ENCODE data around the gene ANTXR1. TPM values are rescaled to one million over a fixed set of nuclear protein-coding genes. Genes with fewer than 3 reads are reported as not detected.

Gene ANTXR1
- total and polyA plus RNA-seq, 2 donors (not counting 1 experiment from before 2014, with no cell fraction given), result 44.6 to 101 TPM

- Histone ChIP-seq H3K27ac (ENCODE audit: insufficient read depth, low read length) (no peak overlapping the region), H3K79me2 (ENCODE audit: control insufficient read depth, insufficient read depth, low read length) (peaks cover 41% of the 10 kb centered on the region), H3K9ac (ENCODE audit: insufficient read depth, low read length) (no peak overlapping the region), H3K4me1 (ENCODE audit: control insufficient read depth, extremely low read depth, insufficient read depth, low read length) (peaks cover 6% of the 10 kb centered on the region), H3K4me3 (replicated peaks in 1 of 4; ENCODE audit: control extremely low read depth in 1 of 4, insufficient read depth in 1 of 4, low read depth in 3 of 4, low read length in 4 of 4) (no peak overlapping the region), H2AFZ (ENCODE audit: low read length) (no peak overlapping the region), H3K4me2 (ENCODE audit: extremely low read depth, insufficient read depth, low read length) (no peak overlapping the region), H3K27me3 (ENCODE audit: control insufficient read depth, insufficient read depth, low read length) (no peaks in the 10 kb centered on the region), H3K9me3 (ENCODE audit: control insufficient read depth, insufficient read depth, low read depth, low read length) (no peaks in the 10 kb centered on the region), H4K20me1 (ENCODE audit: control insufficient read depth, extremely low read depth, insufficient read depth, low read length) (no peaks in the 10 kb centered on the region), H3K36me3 (ENCODE audit: control insufficient read depth, insufficient read depth, low read length) (no peaks in the 10 kb centered on the region)
- TF ChIP-seq EZH2 (IDR thresholded peaks at IDR 0.05; ENCODE audit: low read length, missing control alignments) (no peak), CTCF (conservative IDR thresholded peaks at IDR 0.05 in 1 of 2, IDR thresholded peaks at IDR 0.05 in 1 of 2; ENCODE audit: low read depth in 1 of 2, low read length in 2 of 2) (no peak)
- DNase-seq (ENCODE audit: low read depth in 2 of 2), result no peak
These were observed 9.6 kb downstream of the ANTXR1 start for GRCh38 chr2:69022548-69022947.

- H3K9me3 ChIP-seq (ENCODE audit: control insufficient read depth, insufficient read depth, low read depth, low read length), result no peaks in the 10 kb centered on the region
- peaks cover 2% of the 10 kb centered on the region for H3K4me1 ChIP-seq (ENCODE audit: control insufficient read depth, extremely low read depth, insufficient read depth, low read length)
- H3K4me3 ChIP-seq (replicated peaks in 1 of 4; ENCODE audit: control extremely low read depth in 1 of 4, insufficient read depth in 1 of 4, low read depth in 3 of 4, low read length in 4 of 4), result no peak overlapping the region
- no peak for DNase-seq (ENCODE audit: low read depth in 2 of 2)
- H3K9ac ChIP-seq (ENCODE audit: insufficient read depth, low read length), result no peak overlapping the region
- H3K4me2 ChIP-seq (ENCODE audit: extremely low read depth, insufficient read depth, low read length), result no peak overlapping the region
- TF ChIP-seq CTCF (conservative IDR thresholded peaks at IDR 0.05 in 1 of 2, IDR thresholded peaks at IDR 0.05 in 1 of 2; ENCODE audit: low read depth in 1 of 2, low read length in 2 of 2) (no peak), EZH2 (IDR thresholded peaks at IDR 0.05; ENCODE audit: low read length, missing control alignments) (no peak)
- H3K36me3 ChIP-seq (ENCODE audit: control insufficient read depth, insufficient read depth, low read length), result no peaks in the 10 kb centered on the region
- H3K27ac ChIP-seq (ENCODE audit: insufficient read depth, low read length), result no peak overlapping the region
- H3K27me3 ChIP-seq (ENCODE audit: control insufficient read depth, insufficient read depth, low read length), result no peaks in the 10 kb centered on the region
- H4K20me1 ChIP-seq (ENCODE audit: control insufficient read depth, extremely low read depth, insufficient read depth, low read length), result no peaks in the 10 kb centered on the region
- H3K79me2 ChIP-seq (ENCODE audit: control insufficient read depth, insufficient read depth, low read length), result peaks cover 35% of the 10 kb centered on the region
- no peak overlapping the region for H2AFZ ChIP-seq (ENCODE audit: low read length)
These were observed 10.3 kb downstream of the ANTXR1 start for GRCh38 chr2:69023236-69023635.

- H3K27ac ChIP-seq (ENCODE audit: insufficient read depth, low read length), result no peak overlapping the region
- no peak overlapping the region for H2AFZ ChIP-seq (ENCODE audit: low read length)
- H3K4me2 ChIP-seq (ENCODE audit: extremely low read depth, insufficient read depth, low read length), result no peak overlapping the region
- no peaks in the 10 kb centered on the region for H3K36me3 ChIP-seq (ENCODE audit: control insufficient read depth, insufficient read depth, low read length)
- H3K79me2 ChIP-seq (ENCODE audit: control insufficient read depth, insufficient read depth, low read length), result peaks cover 22% of the 10 kb centered on the region
- TF ChIP-seq EZH2 (IDR thresholded peaks at IDR 0.05; ENCODE audit: low read length, missing control alignments) (no peak), CTCF (conservative IDR thresholded peaks at IDR 0.05 in 1 of 2, IDR thresholded peaks at IDR 0.05 in 1 of 2; ENCODE audit: low read depth in 1 of 2, low read length in 2 of 2) (peak; percentile 51 to 61)
- DNase-seq (ENCODE audit: low read depth in 2 of 2), result peak in 1 of 2 donors; percentile 62
- H4K20me1 ChIP-seq (ENCODE audit: control insufficient read depth, extremely low read depth, insufficient read depth, low read length), result peaks cover 2% of the 10 kb centered on the region
- H3K27me3 ChIP-seq (ENCODE audit: control insufficient read depth, insufficient read depth, low read length), result no peaks in the 10 kb centered on the region
- no peak overlapping the region for H3K9ac ChIP-seq (ENCODE audit: insufficient read depth, low read length)
- H3K4me3 ChIP-seq (replicated peaks in 1 of 4; ENCODE audit: control extremely low read depth in 1 of 4, insufficient read depth in 1 of 4, low read depth in 3 of 4, low read length in 4 of 4), result no peak overlapping the region
- H3K4me1 ChIP-seq (ENCODE audit: control insufficient read depth, extremely low read depth, insufficient read depth, low read length), result no peaks in the 10 kb centered on the region
- no peaks in the 10 kb centered on the region for H3K9me3 ChIP-seq (ENCODE audit: control insufficient read depth, insufficient read depth, low read depth, low read length)
These were observed 13.0 kb downstream of the ANTXR1 start for GRCh38 chr2:69026026-69026425.
